ENCODE measurements around the gene CTNND2. TPM values are rescaled to one million over a fixed set of nuclear protein-coding genes. Genes with fewer than 3 reads are reported as not detected.

The CTNND2 gene
- total RNA-seq, 4 donors from 2014 or later, result 0.04 TPM; not detected in 3

- TF ChIP-seq, protein P1, sequence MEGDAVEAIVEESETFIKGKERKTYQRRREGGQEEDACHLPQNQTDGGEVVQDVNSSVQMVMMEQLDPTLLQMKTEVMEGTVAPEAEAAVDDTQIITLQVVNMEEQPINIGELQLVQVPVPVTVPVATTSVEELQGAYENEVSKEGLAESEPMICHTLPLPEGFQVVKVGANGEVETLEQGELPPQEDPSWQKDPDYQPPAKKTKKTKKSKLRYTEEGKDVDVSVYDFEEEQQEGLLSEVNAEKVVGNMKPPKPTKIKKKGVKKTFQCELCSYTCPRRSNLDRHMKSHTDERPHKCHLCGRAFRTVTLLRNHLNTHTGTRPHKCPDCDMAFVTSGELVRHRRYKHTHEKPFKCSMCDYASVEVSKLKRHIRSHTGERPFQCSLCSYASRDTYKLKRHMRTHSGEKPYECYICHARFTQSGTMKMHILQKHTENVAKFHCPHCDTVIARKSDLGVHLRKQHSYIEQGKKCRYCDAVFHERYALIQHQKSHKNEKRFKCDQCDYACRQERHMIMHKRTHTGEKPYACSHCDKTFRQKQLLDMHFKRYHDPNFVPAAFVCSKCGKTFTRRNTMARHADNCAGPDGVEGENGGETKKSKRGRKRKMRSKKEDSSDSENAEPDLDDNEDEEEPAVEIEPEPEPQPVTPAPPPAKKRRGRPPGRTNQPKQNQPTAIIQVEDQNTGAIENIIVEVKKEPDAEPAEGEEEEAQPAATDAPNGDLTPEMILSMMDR (IDR thresholded peaks at IDR 0.05 in 4 of 5, conservative IDR thresholded peaks at IDR 0.05 in 1 of 5), result no peak
- TF ChIP-seq POLR2A (IDR thresholded peaks at IDR 0.05), result no peak
- H3K27ac ChIP-seq, result no peak overlapping the region
- no peaks in the 10 kb centered on the region for H3K27me3 ChIP-seq
- DNase-seq, result no peak
- intact Hi-C loops (cut with DNase I; ENCODE audit: low total_unique reads), result no loop called here
- in situ Hi-C loops (cut with MboI; ENCODE audit: low sequenced_read_pairs in 4 of 4), result no loop called here
- ATAC-seq, result no peak
- no peaks in the 10 kb centered on the region for H3K36me3 ChIP-seq
- no peaks in the 10 kb centered on the region for H3K9me3 ChIP-seq
- H3K4me3 ChIP-seq, result no peak overlapping the region
- no peaks in the 10 kb centered on the region for H3K4me1 ChIP-seq
Measured at GRCh38 chr5:10935536-10935935, 968.7 kb downstream of the CTNND2 start.

- no peaks in the 10 kb centered on the region for H3K27me3 ChIP-seq
- ATAC-seq (no peak), DNase-seq (no peak)
- no peak overlapping the region for H3K4me3 ChIP-seq
- H3K27ac ChIP-seq, result no peak overlapping the region
- intact Hi-C loops (cut with DNase I; ENCODE audit: low total_unique reads) (no loop called here), in situ Hi-C loops (cut with MboI; ENCODE audit: low sequenced_read_pairs in 4 of 4) (no loop called here)
- H3K9me3 ChIP-seq, result no peaks in the 10 kb centered on the region
- H3K4me1 ChIP-seq, result no peaks in the 10 kb centered on the region
- no peaks in the 10 kb centered on the region for H3K36me3 ChIP-seq
- no peak for TF ChIP-seq POLR2A (IDR thresholded peaks at IDR 0.05)
- TF ChIP-seq, protein P1 (IDR thresholded peaks at IDR 0.05 in 4 of 5, conservative IDR thresholded peaks at IDR 0.05 in 1 of 5), result no peak
Measured at GRCh38 chr5:10934783-10935355, 969.4 kb downstream of the CTNND2 start.

DNA sequence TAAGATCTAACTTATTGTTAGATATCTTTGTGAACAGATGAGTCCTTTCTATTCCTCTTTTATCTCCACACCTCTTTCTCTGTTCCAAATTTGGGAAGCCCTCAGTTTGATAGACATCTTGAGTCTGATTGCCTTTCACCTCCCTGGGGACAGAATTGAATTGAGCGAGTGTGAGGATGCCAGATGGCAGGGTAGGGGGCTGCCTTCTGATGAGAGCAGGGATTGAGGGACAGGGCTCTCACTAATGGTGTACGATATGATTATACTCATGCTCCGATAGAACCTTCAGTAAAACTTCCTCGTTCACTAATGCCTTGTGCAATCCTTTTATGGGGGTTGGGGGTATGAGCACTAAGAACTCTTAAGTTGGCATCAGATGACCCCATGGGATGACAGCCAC lies 971.1 kb downstream of the CTNND2 start:
- DNase-seq, result no peak
- H3K4me3 ChIP-seq, result no peak overlapping the region
- no peak overlapping the region for H3K27ac ChIP-seq
- no peaks in the 10 kb centered on the region for H3K4me1 ChIP-seq
- H3K27me3 ChIP-seq, result no peaks in the 10 kb centered on the region
- no peaks in the 10 kb centered on the region for H3K9me3 ChIP-seq
- intact Hi-C loops (cut with DNase I; ENCODE audit: low total_unique reads) (no loop called here), in situ Hi-C loops (cut with MboI; ENCODE audit: low sequenced_read_pairs in 4 of 4) (no loop called here)
- ATAC-seq, result no peak
- TF ChIP-seq POLR2A (IDR thresholded peaks at IDR 0.05), result no peak
- TF ChIP-seq, protein P1 (IDR thresholded peaks at IDR 0.05 in 4 of 5, conservative IDR thresholded peaks at IDR 0.05 in 1 of 5), result no peak
- no peaks in the 10 kb centered on the region for H3K36me3 ChIP-seq

DNA sequence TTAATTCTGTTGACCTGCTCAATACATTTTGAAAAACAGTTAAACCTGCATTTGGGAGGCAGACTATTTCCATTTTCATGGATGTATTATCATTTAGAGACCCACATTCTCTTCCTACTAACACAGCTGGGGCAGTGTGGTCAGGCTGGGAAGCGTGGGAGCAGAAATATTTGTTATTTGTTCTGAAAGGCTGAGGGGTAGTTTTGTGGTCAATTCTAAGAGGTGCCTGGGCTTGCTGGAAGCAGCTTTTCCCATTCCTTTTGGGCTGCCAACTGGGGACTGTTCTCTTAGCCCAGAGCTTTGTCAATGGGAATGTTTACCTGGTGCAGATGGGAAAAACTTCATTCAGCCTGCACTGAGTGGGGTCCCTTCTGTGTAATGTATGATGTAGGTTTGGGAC lies 971.8 kb downstream of the CTNND2 start:
- intact Hi-C loops (cut with DNase I; ENCODE audit: low total_unique reads), result no loop called here
- Histone ChIP-seq H3K27ac (no peak overlapping the region), H3K36me3 (no peaks in the 10 kb centered on the region), H3K27me3 (no peaks in the 10 kb centered on the region), H3K4me3 (no peak overlapping the region), H3K4me1 (no peaks in the 10 kb centered on the region), H3K9me3 (no peaks in the 10 kb centered on the region)
- TF ChIP-seq, protein P1 (IDR thresholded peaks at IDR 0.05 in 4 of 5, conservative IDR thresholded peaks at IDR 0.05 in 1 of 5), result no peak
- TF ChIP-seq POLR2A (IDR thresholded peaks at IDR 0.05), result no peak
- ATAC-seq, result no peak
- in situ Hi-C loops (cut with MboI; ENCODE audit: low sequenced_read_pairs in 4 of 4), result no loop called here
- DNase-seq, result no peak

GRCh38 chr5:10927608-10928007 lies 976.6 kb downstream of the CTNND2 start:
- no peak for ATAC-seq
- no peak overlapping the region for H3K27ac ChIP-seq
- H3K4me3 ChIP-seq, result no peak overlapping the region
- no peaks in the 10 kb centered on the region for H3K27me3 ChIP-seq
- in situ Hi-C loops (cut with MboI; ENCODE audit: low sequenced_read_pairs in 4 of 4) (no loop called here), intact Hi-C loops (cut with DNase I; ENCODE audit: low total_unique reads) (no loop called here)
- no peak for DNase-seq
- no peaks in the 10 kb centered on the region for H3K4me1 ChIP-seq
- no peaks in the 10 kb centered on the region for H3K9me3 ChIP-seq
- no peak for TF ChIP-seq POLR2A (IDR thresholded peaks at IDR 0.05)
- TF ChIP-seq, protein P1 (IDR thresholded peaks at IDR 0.05 in 4 of 5, conservative IDR thresholded peaks at IDR 0.05 in 1 of 5), result no peak
- no peaks in the 10 kb centered on the region for H3K36me3 ChIP-seq
